Measurements from ENCODE around the gene PSMD9. TPM values are rescaled to one million over a fixed set of nuclear protein-coding genes. Genes with fewer than 3 reads are reported as not detected.
A peak's percentile ranks its signal among the peaks of the same experiment; 100 is the strongest.
"Not testable (repeated sequence)": the region's sequence is repeated elsewhere in the genome, so short reads cannot be mapped to it uniquely, and the experiment has no call there.

The PSMD9 gene
- total and polyA plus RNA-seq, 7 donors, result 28.5 to 108 (median 91.4) TPM

GRCh38 chr12:121873216-121873569, 15.4 kb upstream of the PSMD9 start:
- DNase-seq, result peak; percentile 72
- H3K4me1 ChIP-seq, result peaks cover 0 to 19% (median 16%) of the 10 kb centered on the region in 4 donors
- intact Hi-C loops (cut with DNase I), result no loop called here
- no peaks in the 10 kb centered on the region for H3K9me3 ChIP-seq
- TF ChIP-seq POLR2AphosphoS5 (IDR thresholded peaks at IDR 0.05) (no peak), POLR2A (IDR thresholded peaks at IDR 0.05) (no peak), EP300 (IDR thresholded peaks at IDR 0.05) (no peak)
- TF ChIP-seq, protein P1, sequence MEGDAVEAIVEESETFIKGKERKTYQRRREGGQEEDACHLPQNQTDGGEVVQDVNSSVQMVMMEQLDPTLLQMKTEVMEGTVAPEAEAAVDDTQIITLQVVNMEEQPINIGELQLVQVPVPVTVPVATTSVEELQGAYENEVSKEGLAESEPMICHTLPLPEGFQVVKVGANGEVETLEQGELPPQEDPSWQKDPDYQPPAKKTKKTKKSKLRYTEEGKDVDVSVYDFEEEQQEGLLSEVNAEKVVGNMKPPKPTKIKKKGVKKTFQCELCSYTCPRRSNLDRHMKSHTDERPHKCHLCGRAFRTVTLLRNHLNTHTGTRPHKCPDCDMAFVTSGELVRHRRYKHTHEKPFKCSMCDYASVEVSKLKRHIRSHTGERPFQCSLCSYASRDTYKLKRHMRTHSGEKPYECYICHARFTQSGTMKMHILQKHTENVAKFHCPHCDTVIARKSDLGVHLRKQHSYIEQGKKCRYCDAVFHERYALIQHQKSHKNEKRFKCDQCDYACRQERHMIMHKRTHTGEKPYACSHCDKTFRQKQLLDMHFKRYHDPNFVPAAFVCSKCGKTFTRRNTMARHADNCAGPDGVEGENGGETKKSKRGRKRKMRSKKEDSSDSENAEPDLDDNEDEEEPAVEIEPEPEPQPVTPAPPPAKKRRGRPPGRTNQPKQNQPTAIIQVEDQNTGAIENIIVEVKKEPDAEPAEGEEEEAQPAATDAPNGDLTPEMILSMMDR (IDR thresholded peaks at IDR 0.05), result no peak
- peak overlapping the region; percentile 49 to 86 (median 72) for H3K27ac ChIP-seq
- no peak overlapping the region for H3K4me3 ChIP-seq
- no peaks in the 10 kb centered on the region for H3K27me3 ChIP-seq
- WGBS, 2 donors, result 77 to 85% methylated on average over 6 of the region's 6 CpGs
- no peaks in the 10 kb centered on the region for H3K36me3 ChIP-seq

- DNase-seq, result no peak
- TF ChIP-seq POLR2A (IDR thresholded peaks at IDR 0.05) (no peak), POLR2AphosphoS5 (IDR thresholded peaks at IDR 0.05) (no peak), EP300 (IDR thresholded peaks at IDR 0.05) (no peak)
- TF ChIP-seq, protein P1 (IDR thresholded peaks at IDR 0.05), result no peak
- 81 to 90% methylated on average over 6 of the region's 6 CpGs for WGBS, 2 donors
- intact Hi-C loops (cut with DNase I), result no loop called here
- Histone ChIP-seq H3K9me3 (no peaks in the 10 kb centered on the region), H3K27me3 (no peaks in the 10 kb centered on the region), H3K27ac (peak overlapping the region in 2 of 4 donors; percentile 77 to 86), H3K4me1 (peaks cover 0 to 19% (median 16%) of the 10 kb centered on the region in 4 donors), H3K36me3 (no peaks in the 10 kb centered on the region), H3K4me3 (no peak overlapping the region)
Measured at GRCh38 chr12:121874071-121874470, 14.5 kb upstream of the PSMD9 start.

DNA sequence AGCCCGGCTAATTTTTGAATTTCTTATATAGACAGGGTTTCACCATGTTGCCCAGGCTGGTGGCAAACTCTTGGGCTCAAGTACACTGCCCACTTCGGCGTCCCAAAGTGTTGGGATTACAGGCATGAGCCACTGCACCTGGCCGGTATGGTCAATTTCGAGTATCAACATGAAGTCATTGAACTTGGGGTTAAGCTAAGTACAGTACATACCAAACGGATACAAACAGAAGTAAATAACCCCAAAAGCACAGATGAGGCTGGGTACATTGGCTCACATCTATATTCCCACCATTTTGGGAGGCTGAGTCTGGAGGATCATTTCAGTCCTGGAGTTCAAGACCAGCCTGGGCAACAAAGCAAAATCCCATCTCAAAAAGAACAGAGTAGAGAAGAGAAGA, 13.0 kb upstream of the PSMD9 start:
- TF ChIP-seq, protein P1 (IDR thresholded peaks at IDR 0.05), result no peak
- TF ChIP-seq POLR2AphosphoS5 (IDR thresholded peaks at IDR 0.05), result no peak
- no peak for TF ChIP-seq POLR2A (IDR thresholded peaks at IDR 0.05)
- no peak for TF ChIP-seq EP300 (IDR thresholded peaks at IDR 0.05)
- intact Hi-C loops (cut with DNase I), result no loop called here
- H3K27ac ChIP-seq, result no peak overlapping the region
- H3K36me3 ChIP-seq, result no peaks in the 10 kb centered on the region
- H3K4me3 ChIP-seq, result no peak overlapping the region
- H3K9me3 ChIP-seq, result no peaks in the 10 kb centered on the region
- 91 to 94% methylated on average over 6 of the region's 6 CpGs for WGBS, 2 donors
- H3K4me1 ChIP-seq, result peaks cover 0 to 19% (median 16%) of the 10 kb centered on the region in 4 donors
- no peak for DNase-seq
- no peaks in the 10 kb centered on the region for H3K27me3 ChIP-seq

DNA sequence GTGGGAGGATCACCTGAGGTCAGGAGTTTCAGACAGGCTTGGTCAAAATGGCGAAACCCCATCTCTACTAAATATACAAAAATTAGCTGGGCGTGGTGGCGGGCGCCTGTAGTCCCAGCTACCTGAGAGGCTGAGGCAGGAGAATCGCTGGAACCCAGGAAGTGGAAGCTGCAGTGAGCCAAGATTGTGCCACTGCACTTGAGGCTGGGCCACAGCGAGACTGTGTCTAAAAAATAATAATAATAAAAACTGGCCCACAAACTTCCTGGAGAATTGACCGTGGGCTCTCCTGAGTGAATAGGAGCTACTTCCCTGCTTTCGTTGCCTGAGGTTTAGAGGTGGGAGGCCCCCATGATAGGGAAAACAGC, 12.5 kb upstream of the PSMD9 start:
- H3K27me3 ChIP-seq; H3K36me3 ChIP-seq; H3K4me3 ChIP-seq; H3K9me3 ChIP-seq; H3K27ac ChIP-seq; intact Hi-C loops (cut with DNase I); DNase-seq: not testable (repeated sequence)
- WGBS, 2 donors, result 93 to 95% methylated on average over 8 of the region's 8 CpGs
- peaks cover 0 to 19% (median 16%) of the 10 kb centered on the region in 4 donors for H3K4me1 ChIP-seq

DNA sequence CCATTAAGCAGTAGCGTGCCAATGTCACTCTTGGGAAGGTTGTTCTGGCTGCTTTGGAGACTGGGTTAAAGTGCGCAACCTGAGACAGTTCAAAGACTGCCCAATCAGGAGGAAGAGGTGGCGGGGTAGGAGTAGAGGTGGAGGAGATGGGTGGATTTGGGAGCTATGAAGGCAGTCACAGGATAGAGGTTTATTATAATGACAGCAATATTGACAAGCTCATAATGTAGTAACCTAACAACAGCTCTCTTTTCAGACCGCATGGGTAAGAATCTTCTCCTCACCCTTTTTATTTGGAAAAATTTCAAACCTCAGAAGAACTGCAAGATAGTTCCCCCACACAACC, 5.3 kb upstream of the PSMD9 start:
- intact Hi-C loops (cut with DNase I), result no loop called here
- H3K9me3 ChIP-seq, result no peaks in the 10 kb centered on the region
- H3K27me3 ChIP-seq, result no peaks in the 10 kb centered on the region
- DNase-seq, result no peak
- no peak overlapping the region for H3K27ac ChIP-seq
- H3K36me3 ChIP-seq, result no peaks in the 10 kb centered on the region
- no peak overlapping the region for H3K4me3 ChIP-seq
- 34 to 65% methylated on average over 4 of the region's 4 CpGs for WGBS, 2 donors
- TF ChIP-seq, protein P1 (IDR thresholded peaks at IDR 0.05), result no peak
- TF ChIP-seq POLR2AphosphoS5 (IDR thresholded peaks at IDR 0.05) (no peak), POLR2A (IDR thresholded peaks at IDR 0.05) (no peak), EP300 (IDR thresholded peaks at IDR 0.05) (no peak)
- peaks cover 0 to 6% (median 3%) of the 10 kb centered on the region in 4 donors for H3K4me1 ChIP-seq

DNA sequence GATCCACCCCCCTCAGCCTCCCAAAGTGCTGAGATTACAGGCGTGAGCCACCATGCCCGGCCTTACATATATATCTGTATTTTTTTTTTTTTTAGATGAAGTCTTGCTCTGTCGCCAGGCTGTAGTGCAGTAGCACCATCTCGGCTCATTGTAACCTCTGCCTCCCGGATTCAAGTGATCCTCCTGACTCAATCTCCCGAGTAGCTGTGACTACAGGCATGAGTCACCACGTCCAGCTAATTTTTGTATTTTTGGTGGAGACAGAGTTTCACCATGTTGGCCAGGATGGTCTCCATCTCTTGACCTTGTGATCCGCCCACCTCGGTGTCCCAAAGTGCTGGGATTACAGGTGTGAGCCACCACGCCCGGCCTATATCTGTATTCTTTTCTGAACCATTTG, 3.5 kb upstream of the PSMD9 start:
- WGBS, 2 donors, result 80 to 92% methylated on average over 11 of the region's 11 CpGs
- DNase-seq, H3K27ac ChIP-seq, H3K9me3 ChIP-seq, H3K27me3 ChIP-seq, H3K36me3 ChIP-seq, H3K4me3 ChIP-seq: not testable (repeated sequence)
- intact Hi-C loops (cut with DNase I), result loop anchor here (5.0 kb wide), 1 partner anchor 198 kb away; no protein-coding TSS in a partner anchor
- peaks cover 0 to 17% (median 13%) of the 10 kb centered on the region in 4 donors for H3K4me1 ChIP-seq
